Measurements from ENCODE around the gene IL17A. TPM values are rescaled to one million over a fixed set of nuclear protein-coding genes. Genes with fewer than 3 reads are reported as not detected.

Gene IL17A
- total RNA-seq, result not detected in 2 replicates

DNA sequence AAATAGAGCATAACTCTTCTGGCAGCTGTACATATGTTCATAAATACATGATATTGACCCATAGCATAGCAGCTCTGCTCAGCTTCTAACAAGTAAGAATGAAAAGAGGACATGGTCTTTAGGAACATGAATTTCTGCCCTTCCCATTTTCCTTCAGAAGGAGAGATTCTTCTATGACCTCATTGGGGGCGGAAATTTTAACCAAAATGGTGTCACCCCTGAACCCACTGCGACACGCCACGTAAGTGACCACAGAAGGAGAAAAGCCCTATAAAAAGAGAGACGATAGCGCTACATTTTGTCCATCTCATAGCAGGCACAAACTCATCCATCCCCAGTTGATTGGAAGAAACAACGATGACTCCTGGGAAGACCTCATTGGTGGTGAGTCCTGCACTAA is at the start of gene IL17A:
Gene IL17A (plus strand): TSS at position 301 of the 400 bp plus-strand sequence. CDS start 57 bp downstream, at position 358.

Other genes with a start within 250 kb of the IL17A start
- not detected in 2 replicates for gene PKHD1, start 98.8 kb upstream of the IL17A start, total RNA-seq
- not detected in 2 replicates for gene IL17F, start 58.1 kb downstream of the IL17A start, total RNA-seq
- 83.4 and 98.9 TPM in 2 replicates for gene MCM3, start 98.4 kb downstream of the IL17A start, total RNA-seq
- gene PAQR8, start 175.8 kb downstream of the IL17A start, total RNA-seq, result 4.9 and 12.0 TPM in 2 replicates
- gene EFHC1, start 234.0 kb downstream of the IL17A start, total RNA-seq, result 7.8 and 14.7 TPM in 2 replicates

Measured in bladder microvascular endothelial cell (primary cell).